Right lobe of liver (tissue), 4 donors: ENCODE data around the gene DNMT3B.

ENCODE experiments used
- POLR2A ChIP-seq: fragments of 450-650 bp; IDR thresholded peaks from one replicate; pipeline ENCODE4 v1.6.1; 2017; ENCODE audit warnings: antibody characterized with exemption, mild to moderate bottlenecking
- TF ChIP-seq, protein P1 (sequence below), 4 donors: fragments of 200-600 bp in 3 of 4; fragments of 450-650 bp in 1 of 4; IDR thresholded peaks; one replicate each; pipeline versions ENCODE4 v1.5.1 to v1.8.0; 2016 to 2022; ENCODE audit warnings: antibody characterized with exemption in 4 of 4, mild to moderate bottlenecking in 2 of 4
- donor health status: DM: no; HTN: no; CAD: no.
- donor health status: DM: no; HTN: no; CAD: no.
- donor health status: DM: no; HTN: yes; CAD: no.

DNA sequence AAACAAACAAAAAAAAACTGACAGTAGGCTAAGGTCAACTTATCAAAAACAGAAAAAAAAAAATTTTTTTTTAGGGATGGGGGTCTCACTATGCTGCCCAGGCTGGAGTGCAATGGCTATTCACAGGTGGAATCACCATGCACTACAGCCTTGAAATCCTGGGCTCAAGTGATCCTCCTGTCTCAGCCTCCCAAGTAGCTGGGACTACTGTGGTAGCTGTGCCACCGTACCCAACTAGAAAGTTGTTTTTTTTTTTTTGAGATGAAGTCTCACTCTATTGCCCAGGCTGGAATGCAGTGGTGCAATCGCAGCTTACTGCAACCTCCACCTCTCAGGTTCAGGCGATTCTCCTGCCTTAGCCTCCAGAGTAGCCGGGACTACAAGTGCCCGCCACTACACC lies 21.0 kb upstream of the DNMT3B start:
- TF ChIP-seq POLR2A: no peak
- TF ChIP-seq, protein P1, sequence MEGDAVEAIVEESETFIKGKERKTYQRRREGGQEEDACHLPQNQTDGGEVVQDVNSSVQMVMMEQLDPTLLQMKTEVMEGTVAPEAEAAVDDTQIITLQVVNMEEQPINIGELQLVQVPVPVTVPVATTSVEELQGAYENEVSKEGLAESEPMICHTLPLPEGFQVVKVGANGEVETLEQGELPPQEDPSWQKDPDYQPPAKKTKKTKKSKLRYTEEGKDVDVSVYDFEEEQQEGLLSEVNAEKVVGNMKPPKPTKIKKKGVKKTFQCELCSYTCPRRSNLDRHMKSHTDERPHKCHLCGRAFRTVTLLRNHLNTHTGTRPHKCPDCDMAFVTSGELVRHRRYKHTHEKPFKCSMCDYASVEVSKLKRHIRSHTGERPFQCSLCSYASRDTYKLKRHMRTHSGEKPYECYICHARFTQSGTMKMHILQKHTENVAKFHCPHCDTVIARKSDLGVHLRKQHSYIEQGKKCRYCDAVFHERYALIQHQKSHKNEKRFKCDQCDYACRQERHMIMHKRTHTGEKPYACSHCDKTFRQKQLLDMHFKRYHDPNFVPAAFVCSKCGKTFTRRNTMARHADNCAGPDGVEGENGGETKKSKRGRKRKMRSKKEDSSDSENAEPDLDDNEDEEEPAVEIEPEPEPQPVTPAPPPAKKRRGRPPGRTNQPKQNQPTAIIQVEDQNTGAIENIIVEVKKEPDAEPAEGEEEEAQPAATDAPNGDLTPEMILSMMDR (IDR thresholded peaks at IDR 0.05): no peak
